Heart right ventricle (tissue), 16 donors: ENCODE measurements around the gene OSBPL5. TPM values are rescaled to one million over a fixed set of nuclear protein-coding genes. Genes with fewer than 3 reads are reported as not detected.
"Not testable (repeated sequence)": the region's sequence is repeated elsewhere in the genome, so short reads cannot be mapped to it uniquely, and the experiment has no call there.

Experiments
- ATAC-seq, 8 donors: fragments of 200-7000 bp; cut with Tn5 transposase; one replicate each; pipeline ENCODE4 v1.9.1; 2020; ENCODE audit warnings: mild to moderate bottlenecking in 8 of 8, moderate library complexity in 8 of 8, moderate number of reproducible peaks in 1 of 8
- DNase-seq, 2 donors: peaks; one replicate each; pipeline ENCODE4 v3.0.0-alpha.2; 2020
- H3K27ac ChIP-seq, 10 donors: fragments of 200-600 bp; sonication (generic) in 2 of 10; one replicate each; pipeline versions ENCODE4 v1.5.0 to v1.8.0; 2020 to 2022; ENCODE audit warnings: mild to moderate bottlenecking in 3 of 10
- H3K27me3 ChIP-seq, 7 donors: fragments of 200-600 bp; one replicate each; pipeline ENCODE4 v1.8.0; 2021 to 2022; ENCODE audit warnings: mild to moderate bottlenecking in 2 of 7
- H3K36me3 ChIP-seq, 9 donors: fragments of 200-600 bp; sonication (generic) in 1 of 9; one replicate each; pipeline versions ENCODE4 v1.5.0 to v1.8.0; 2020 to 2022; ENCODE audit warnings: mild to moderate bottlenecking in 2 of 9
- H3K4me1 ChIP-seq, 9 donors: fragments of 200-600 bp; sonication (generic) in 1 of 9; one replicate each; pipeline versions ENCODE4 v1.5.0 to v1.8.0; 2020 to 2022; ENCODE audit warnings: mild to moderate bottlenecking in 4 of 9
- H3K4me3 ChIP-seq, 10 donors: fragments of 200-600 bp; sonication (generic) in 2 of 10; one replicate each; pipeline versions ENCODE4 v1.5.0 to v1.8.0; 2020 to 2022; ENCODE audit warnings: mild to moderate bottlenecking in 7 of 10, moderate library complexity in 2 of 10
- H3K9me3 ChIP-seq, 11 donors: fragments of 200-600 bp in 10 of 11; sonication (generic) in 2 of 11; one replicate each; pipeline versions ENCODE4 v1.5.0 to v1.8.0; 2013 to 2022; ENCODE audit warnings: mild to moderate bottlenecking in 2 of 11, control low read depth in 1 of 11, moderate library complexity in 1 of 11
- CTCF ChIP-seq, 9 donors: fragments of 200-600 bp; sonication (generic) in 2 of 9; IDR thresholded peaks; one replicate each; pipeline versions ENCODE4 v1.5.0 to v1.8.0; 2021 to 2022; ENCODE audit warnings: antibody characterized with exemption in 9 of 9, mild to moderate bottlenecking in 5 of 9, moderate library complexity in 1 of 9
- WGBS, 2 donors: extraction: QIAGEN DNeasy Blood & Tissue Kit; methylation state at CpG; one replicate each; pipeline ENCODE4 v1.1.7; 2013; ENCODE audit warnings: inconsistent platforms in 1 of 2; 5-methylcytosine and 5-hydroxymethylcytosine counted together
- intact Hi-C, 10 donors: fragments of 100-400 bp; cut with DNase I; formaldehyde crosslinking; loops; one replicate each; pipeline versions ENCODE4 v1.11.1 to v1.14.2; 2022
- polyA plus RNA-seq, 2 donors: library from polyadenylated mRNA; stranded (reverse); fragments of 200-250 nt; gene quantifications; one replicate each; pipeline ENCODE4 v1.2.3, GENCODE V29; 2013
- total RNA-seq, 10 donors: library from RNA; stranded (reverse); fragmentation: NEBNext Ultra II Directional in 3 of 10; extraction: Animal tissue kit (Norgen Biotek cat#: 25700) in 3 of 10; gene quantifications; one replicate each; pipeline versions ENCODE4 v1.2.1 to v1.2.4, GENCODE V29; 2021 to 2023
- donor health status: Arrhythmogenic right ventricular cardiomyopathy.
- donor health status: ischemic (EF 13 %, LVEDD 7.1; RV severe dilation, severe dysfunction).
- donor health status: healthy with polysubstance abuse.
- donor health status: DM: no; HTN: yes; CAD: no.
- donor health status: DM: no; HTN: no; CAD: no.
- donor health status: ischemic (EF 25% LVEDD 6.9; RV normal size, moderate dysfunction).
- donor health status: ischemic (EF 25% LVEDD 5.7; RV mildly dilated, moderate dysfunction).
- donor health status: healthy.
- donor health status: DM: yes; HTN: yes; CAD: no.
- donor health status: Ischemic cardiomyopathy.
- donor health status: ischemic (EF 35%, LVEDD 5.7; RV mildly dilated, moderate dysfunction).
- donor health status: nonischemic (EF 11% LVEDD 7.7; RV severe dilation, severe dysfunction).
- donor health status: DM: yes; HTN: yes; CAD: no.
- donor health status: PGD.
- donor health status: ischemic (EF 29% LVEDD 5.4; RV normal size, mild dysfunction).
- donor health status: nonischemic (EF 23%, LVEDD 6.1; RV moderate dilation, normal function).

OSBPL5 gene
- total and polyA plus RNA-seq, 12 donors, result 10.4 to 18.7 (median 15.5) TPM

- TF ChIP-seq CTCF (IDR thresholded peaks at IDR 0.05), result no peak
Observed at GRCh38 chr11:3069425-3069824, 95.7 kb downstream of the OSBPL5 start.

GRCh38 chr11:3066308-3066707 lies 98.8 kb downstream of the OSBPL5 start:
- H3K4me3 ChIP-seq, H3K9me3 ChIP-seq, DNase-seq, H3K4me1 ChIP-seq, H3K36me3 ChIP-seq, ATAC-seq, H3K27ac ChIP-seq, intact Hi-C loops, H3K27me3 ChIP-seq: not testable (repeated sequence)
- 96 to 98% methylated on average over 3 of the region's 3 CpGs for WGBS, 2 donors

More at GRCh38 chr11:3069425-3069824, 95.7 kb downstream of the OSBPL5 start:
- no peak overlapping the region for H3K27ac ChIP-seq
- 75 to 78% methylated on average over 7 of the region's 8 CpGs for WGBS, 2 donors
- no peak for ATAC-seq
- intact Hi-C loops, result no loop called here
- DNase-seq, result no peak
- peaks cover 0 to 6% (median 0%) of the 10 kb centered on the region in 7 donors for H3K27me3 ChIP-seq
- no peak overlapping the region for H3K4me3 ChIP-seq
- H3K9me3 ChIP-seq, result no peaks in the 10 kb centered on the region
- no peaks in the 10 kb centered on the region for H3K36me3 ChIP-seq
- peaks cover 0 to 28% (median 6%) of the 10 kb centered on the region in 9 donors for H3K4me1 ChIP-seq

GRCh38 chr11:3064709-3065108 lies 100.4 kb downstream of the OSBPL5 start:
- ATAC-seq, H3K9me3 ChIP-seq, H3K4me1 ChIP-seq, H3K36me3 ChIP-seq, H3K27me3 ChIP-seq, H3K4me3 ChIP-seq, H3K27ac ChIP-seq, DNase-seq, intact Hi-C loops: not testable (repeated sequence)
- WGBS, 2 donors, result 89% methylated on average over 6 of the region's 6 CpGs

- 69 to 75% methylated on average over 8 of the region's 8 CpGs for WGBS, 2 donors
- DNase-seq, intact Hi-C loops, H3K9me3 ChIP-seq, H3K27me3 ChIP-seq, ATAC-seq, H3K27ac ChIP-seq, H3K4me3 ChIP-seq, H3K4me1 ChIP-seq, H3K36me3 ChIP-seq: not testable (repeated sequence)
Observed at GRCh38 chr11:3063876-3064275, 101.2 kb downstream of the OSBPL5 start.

- H3K4me3 ChIP-seq, H3K27ac ChIP-seq, H3K36me3 ChIP-seq, ATAC-seq, DNase-seq, H3K27me3 ChIP-seq, intact Hi-C loops, H3K4me1 ChIP-seq, H3K9me3 ChIP-seq: not testable (repeated sequence)
- 86 to 87% methylated on average over 4 of the region's 4 CpGs for WGBS, 2 donors
Observed at GRCh38 chr11:3063432-3063831, 101.7 kb downstream of the OSBPL5 start.

GRCh38 chr11:3060436-3061025 lies 104.6 kb downstream of the OSBPL5 start:
- Histone ChIP-seq H3K4me3 (no peak overlapping the region), H3K9me3 (no peaks in the 10 kb centered on the region), H3K27me3 (no peaks in the 10 kb centered on the region), H3K27ac (no peak overlapping the region), H3K4me1 (peaks cover 3 to 28% (median 19%) of the 10 kb centered on the region in 9 donors), H3K36me3 (no peaks in the 10 kb centered on the region)
- no peak for TF ChIP-seq CTCF (IDR thresholded peaks at IDR 0.05)
- intact Hi-C loops, result no loop called here
- ATAC-seq (no peak), DNase-seq (no peak)
- 93 to 96% methylated on average over 11 of the region's 11 CpGs for WGBS, 2 donors
